GM21390 (cell line): Measurements from ENCODE around the gene LIMS3.
"Not testable (repeated sequence)": the region's sequence is repeated elsewhere in the genome, so short reads cannot be mapped to it uniquely, and the experiment has no call there.

Experiments
- ATAC-seq: cut with Tn5 transposase; IDR thresholded peaks from one replicate; pipeline ENCODE4 v1.9.1; 2021; ENCODE audit not compliant: unreplicated experiment

The LIMS3 gene, protein sequence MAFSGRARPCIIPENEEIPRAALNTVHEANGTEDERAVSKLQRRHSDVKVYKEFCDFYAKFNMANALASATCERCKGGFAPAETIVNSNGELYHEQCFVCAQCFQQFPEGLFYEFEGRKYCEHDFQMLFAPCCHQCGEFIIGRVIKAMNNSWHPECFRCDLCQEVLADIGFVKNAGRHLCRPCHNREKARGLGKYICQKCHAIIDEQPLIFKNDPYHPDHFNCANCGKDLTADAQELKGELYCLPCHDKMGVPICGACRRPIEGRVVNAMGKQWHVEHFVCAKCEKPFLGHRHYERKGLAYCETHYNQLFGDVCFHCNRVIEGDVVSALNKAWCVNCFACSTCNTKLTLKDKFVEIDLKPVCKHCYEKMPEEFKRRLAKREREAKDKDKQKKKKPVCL

GRCh38 chr2:109898462-109899336, at the start of gene LIMS3:
LIMS3 (plus strand) TSS chr2:109898688; CDS start chr2:109898729, 41 bp downstream.
- ATAC-seq: not testable (repeated sequence)

GRCh38 chr2:109871129-109871751, 27.2 kb upstream of the LIMS3 start:
- peak; percentile 84 for ATAC-seq

DNA sequence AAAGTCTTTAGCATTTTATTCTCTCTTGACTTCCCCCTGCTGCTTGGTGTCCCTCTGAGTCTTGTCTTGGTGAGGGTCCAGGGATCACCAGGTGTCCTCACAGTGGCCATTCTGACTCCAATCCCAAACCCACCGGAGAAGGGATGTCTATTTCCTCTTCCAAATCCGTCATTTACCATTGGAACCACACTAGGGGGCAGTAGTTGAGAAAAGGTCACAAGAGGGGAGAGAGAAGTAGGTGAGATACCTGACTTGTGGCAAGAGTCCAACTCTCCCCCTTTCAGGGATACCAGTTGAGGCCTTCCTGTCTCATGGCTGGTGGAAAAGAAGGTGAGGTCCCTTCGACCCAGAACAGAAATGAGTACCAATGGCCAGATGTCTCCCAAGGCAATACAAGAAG, 21.9 kb upstream of the LIMS3 start:
- not testable (repeated sequence) for ATAC-seq

DNA sequence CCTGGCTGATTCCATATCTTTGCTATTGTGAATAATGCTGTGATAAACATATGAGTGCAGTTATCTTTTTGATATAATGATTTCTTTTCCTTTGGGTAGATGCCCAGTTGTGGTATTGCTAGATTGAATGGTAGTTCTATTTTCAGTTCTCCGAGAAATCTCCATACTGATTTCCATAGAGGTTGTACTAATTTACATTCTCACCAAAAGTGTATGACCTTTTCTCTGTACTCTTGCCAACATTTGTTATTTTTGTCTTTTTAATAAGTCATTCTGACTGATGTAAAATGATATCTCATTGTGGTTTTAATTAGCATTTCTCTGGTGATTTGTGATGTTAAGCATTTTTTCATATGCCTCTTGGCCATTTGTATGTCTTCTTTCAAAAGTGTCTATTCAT, 16.4 kb upstream of the LIMS3 start:
- ATAC-seq: not testable (repeated sequence)

DNA sequence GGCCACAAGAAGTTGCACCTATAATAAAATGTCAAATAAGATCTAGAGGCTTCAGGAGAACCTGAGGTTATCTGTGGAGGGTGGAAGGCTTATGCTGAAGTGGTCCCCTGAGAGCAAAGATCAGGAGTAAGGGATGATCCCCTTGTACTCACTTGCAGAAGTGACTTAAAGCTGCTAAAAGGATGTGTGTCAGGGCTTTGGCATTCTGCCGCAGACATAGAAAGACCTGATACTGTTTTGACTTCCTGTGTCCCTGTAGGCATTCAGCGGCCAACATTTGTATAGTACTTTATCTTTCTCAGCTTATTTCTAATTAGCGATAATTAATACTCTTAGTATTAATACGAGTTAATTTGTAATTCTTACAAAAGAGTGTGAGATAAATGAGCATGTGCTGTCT, 10.1 kb upstream of the LIMS3 start:
- not testable (repeated sequence) for ATAC-seq

- ATAC-seq: not testable (repeated sequence)
Observed at GRCh38 chr2:109889909-109890308, 8.6 kb upstream of the LIMS3 start.

DNA sequence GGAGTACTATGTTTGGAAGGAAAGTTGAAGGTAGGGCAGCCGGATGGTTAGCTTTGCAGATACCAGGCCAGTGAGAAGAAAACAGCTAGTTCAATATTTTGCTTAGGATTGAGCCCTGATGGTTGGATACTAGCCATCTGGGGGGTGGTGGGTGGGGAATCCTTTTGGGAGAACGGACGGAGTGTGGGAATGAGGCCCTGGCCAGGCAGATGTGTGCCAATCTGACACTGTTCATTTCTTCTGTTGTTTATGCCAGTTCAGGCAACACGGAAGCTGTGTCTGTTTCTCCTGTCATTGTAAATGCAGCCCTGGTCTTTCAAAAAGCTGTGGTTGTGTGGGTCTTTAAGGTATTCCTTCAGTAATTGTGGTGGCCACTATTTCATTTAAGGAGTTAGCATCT, 7.5 kb upstream of the LIMS3 start:
- ATAC-seq: not testable (repeated sequence)

DNA sequence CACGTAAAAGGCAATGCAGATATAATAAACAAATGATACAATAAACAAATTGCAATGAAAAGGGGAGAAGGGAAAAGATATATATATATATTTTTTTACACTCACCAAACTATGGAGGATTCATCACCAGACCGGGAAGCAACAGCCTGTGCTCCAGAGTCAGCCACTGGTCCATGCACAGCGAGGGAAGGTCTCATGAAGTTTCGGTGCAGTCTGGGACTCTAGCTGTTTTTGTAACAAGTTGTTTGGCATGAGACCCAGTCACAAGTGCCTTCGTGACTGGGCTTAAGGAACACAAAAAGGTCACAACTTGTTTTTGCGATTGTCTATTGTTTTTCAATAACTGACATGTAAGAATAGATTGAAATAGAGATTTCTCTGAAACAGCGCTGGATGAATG, 4.8 kb upstream of the LIMS3 start:
- not testable (repeated sequence) for ATAC-seq

DNA sequence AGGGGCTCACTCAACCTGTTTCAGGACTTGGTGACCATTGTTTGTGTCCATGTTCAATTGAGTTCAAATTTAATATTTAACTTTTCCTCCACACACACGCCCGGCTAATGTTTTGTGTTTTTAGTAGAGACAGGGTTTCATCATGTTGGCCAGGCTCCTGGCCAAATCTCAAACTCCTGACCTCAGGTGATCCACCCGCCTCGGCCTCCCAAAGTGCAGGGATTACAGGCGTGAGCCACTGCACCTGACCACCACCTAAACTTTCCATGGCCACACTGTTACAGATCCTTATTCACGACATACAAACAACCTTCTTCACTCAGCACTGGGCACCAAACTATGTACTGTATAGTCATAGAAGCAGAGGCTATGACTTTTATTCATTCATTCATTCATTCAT, 4.3 kb upstream of the LIMS3 start:
- ATAC-seq: not testable (repeated sequence)

GRCh38 chr2:109895090-109895869, 3.2 kb upstream of the LIMS3 start:
- not testable (repeated sequence) for ATAC-seq

DNA sequence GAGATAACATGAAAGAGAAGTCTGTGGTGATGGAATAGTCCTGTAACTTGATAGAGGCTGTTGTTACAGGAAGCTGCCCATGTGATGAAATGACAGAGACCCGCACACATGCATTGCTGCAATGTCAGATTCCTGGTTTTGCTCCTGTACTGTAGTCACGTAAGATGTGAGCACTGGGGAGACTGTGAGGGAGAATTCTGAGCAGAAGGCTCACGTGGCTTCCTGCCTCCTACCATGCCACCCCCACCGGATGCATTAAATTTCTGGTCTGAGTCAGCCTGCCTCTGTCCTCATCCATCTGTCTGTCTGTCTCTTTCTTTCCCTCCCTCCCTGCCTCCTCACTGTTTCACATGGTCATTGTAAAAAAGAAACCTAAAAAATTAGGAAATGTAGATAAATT, 2.3 kb upstream of the LIMS3 start:
- ATAC-seq: peak; percentile 96

- not testable (repeated sequence) for ATAC-seq
Observed at GRCh38 chr2:109897769-109898461, 573 bp upstream of the LIMS3 start.

DNA sequence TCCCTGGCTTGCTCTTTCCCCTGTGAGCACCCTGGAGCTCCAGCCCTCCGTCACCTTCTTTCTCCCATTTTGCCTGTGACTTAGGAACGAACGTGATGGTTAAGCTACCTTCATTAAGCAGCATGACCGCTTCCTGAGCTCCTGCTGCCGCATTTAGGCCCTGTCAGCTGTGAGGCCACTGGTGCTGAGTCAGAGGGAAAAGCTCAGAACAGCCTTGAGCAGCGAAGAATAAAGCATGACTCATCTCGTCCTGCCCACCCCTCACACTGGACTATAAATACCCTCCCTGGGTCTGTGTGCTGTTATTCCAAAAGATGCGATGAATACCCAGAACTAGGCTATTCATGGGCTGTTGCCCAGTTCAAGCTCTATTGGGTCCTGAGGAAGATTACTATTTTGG, 7.3 kb downstream of the LIMS3 start:
- peak; percentile 76 for ATAC-seq

DNA sequence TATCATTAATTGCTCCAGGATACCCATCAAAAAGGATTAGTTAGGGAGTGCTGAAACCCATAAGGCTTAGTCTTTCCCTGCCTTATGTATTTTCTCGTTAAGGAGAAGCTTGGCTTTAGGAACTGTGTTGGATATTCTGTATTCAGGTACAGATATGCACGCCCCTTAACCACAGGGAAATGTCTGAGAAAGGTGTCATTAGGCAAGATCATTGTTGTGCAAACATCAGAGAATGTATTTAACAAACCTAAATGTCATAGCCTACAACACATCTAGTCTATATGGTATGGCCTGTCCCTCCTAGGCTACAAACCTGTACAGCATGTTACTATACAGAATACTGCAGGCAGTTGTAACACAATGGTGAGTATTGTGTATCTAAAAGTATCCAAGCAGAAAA, 10.1 kb downstream of the LIMS3 start:
- ATAC-seq: not testable (repeated sequence)

GRCh38 chr2:109910789-109911188, 12.3 kb downstream of the LIMS3 start:
- not testable (repeated sequence) for ATAC-seq

- not testable (repeated sequence) for ATAC-seq
Observed at GRCh38 chr2:109913911-109914310, 15.4 kb downstream of the LIMS3 start.

GRCh38 chr2:109914552-109914951, 16.1 kb downstream of the LIMS3 start:
- ATAC-seq: not testable (repeated sequence)

DNA sequence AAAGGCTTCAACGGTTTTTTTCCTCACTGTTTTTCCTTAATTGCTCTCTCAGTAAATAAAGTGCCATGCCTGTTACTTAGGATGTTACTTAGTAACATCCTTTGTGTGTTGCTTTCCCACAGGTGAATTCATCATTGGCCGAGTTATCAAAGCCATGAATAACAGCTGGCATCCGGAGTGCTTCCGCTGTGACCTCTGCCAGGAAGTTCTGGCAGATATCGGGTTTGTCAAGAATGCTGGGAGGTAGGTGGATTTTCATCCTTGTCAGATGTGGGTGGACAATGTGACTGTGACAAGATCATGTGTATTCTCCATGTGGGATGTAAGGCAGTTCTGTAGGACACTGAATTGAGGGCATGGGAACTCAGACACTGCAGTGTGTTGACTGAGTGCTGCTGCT, 17.3 kb downstream of the LIMS3 start:
- ATAC-seq: not testable (repeated sequence)

- ATAC-seq: not testable (repeated sequence)
Observed at GRCh38 chr2:109920162-109920561, 21.7 kb downstream of the LIMS3 start.
